Fibroblast of lung (primary cell): ENCODE results near the gene LTF. TPM values are rescaled to one million over a fixed set of nuclear protein-coding genes. Genes with fewer than 3 reads are reported as not detected.

ENCODE experiments used
- DNase-seq, 2 donors: peaks; one replicate each; pipeline versions ENCODE4 v3.0.0 to v3.0.0-alpha.2; 2010; ENCODE audit warnings: low read depth in 2 of 2
- H2AFZ ChIP-seq: 2 replicates; pipeline ENCODE4 v1.5.1; 2012; ENCODE audit warnings: low read length, control low read depth, inconsistent platforms
- H3K27ac ChIP-seq: 2 replicates; pipeline ENCODE4 v1.5.1; 2011; ENCODE audit warnings: low read length, control low read depth; ENCODE audit not compliant: insufficient read depth
- H3K27me3 ChIP-seq: 2 replicates; pipeline ENCODE4 v1.5.1; 2011; ENCODE audit warnings: mild to moderate bottlenecking, low read length; ENCODE audit not compliant: control insufficient read depth, insufficient read depth
- H3K36me3 ChIP-seq: 2 replicates; pipeline ENCODE4 v1.5.1; 2011; ENCODE audit warnings: low read length; ENCODE audit not compliant: control insufficient read depth, insufficient read depth
- H3K4me1 ChIP-seq: 2 replicates; pipeline ENCODE4 v1.5.1; 2011; ENCODE audit warnings: low read length; ENCODE audit not compliant: control insufficient read depth, insufficient read depth; ENCODE audit errors: extremely low read depth
- H3K4me2 ChIP-seq: 2 replicates; pipeline ENCODE4 v1.5.1; 2011; ENCODE audit warnings: low read length, control low read depth; ENCODE audit not compliant: insufficient read depth; ENCODE audit errors: extremely low read depth
- H3K4me3 ChIP-seq, 4 experiments: fragments of 200-600 bp in 1 of 4; sonication (generic) in 1 of 4; replicated peaks in 1 of 4; 2 replicates each; pipeline ENCODE4 v1.5.1; 2011 to 2016; ENCODE audit warnings: low read length in 4 of 4, low read depth in 3 of 4, mild to moderate bottlenecking in 3 of 4, control low read depth in 2 of 4, inconsistent platforms in 1 of 4, mixed read lengths in 1 of 4; ENCODE audit not compliant: insufficient read depth in 1 of 4; ENCODE audit errors: control extremely low read depth in 1 of 4
- H3K79me2 ChIP-seq: 2 replicates; pipeline ENCODE4 v1.5.1; 2012; ENCODE audit warnings: mild to moderate bottlenecking, low read length, inconsistent platforms; ENCODE audit not compliant: control insufficient read depth, insufficient read depth
- H3K9ac ChIP-seq: 2 replicates; pipeline ENCODE4 v1.5.1; 2011; ENCODE audit warnings: mild to moderate bottlenecking, low read length, control low read depth; ENCODE audit not compliant: insufficient read depth
- H3K9me3 ChIP-seq: 2 replicates; pipeline ENCODE4 v1.5.1; 2012; ENCODE audit warnings: low read depth, low read length; ENCODE audit not compliant: control insufficient read depth, insufficient read depth
- H4K20me1 ChIP-seq: 2 replicates; pipeline ENCODE4 v1.5.1; 2011; ENCODE audit warnings: low read length; ENCODE audit not compliant: control insufficient read depth, insufficient read depth; ENCODE audit errors: extremely low read depth
- EZH2 ChIP-seq: IDR thresholded peaks from 2 replicates; pipeline ENCODE4 v1.5.1; 2012; ENCODE audit warnings: low read length, control low read depth, mild to moderate bottlenecking; ENCODE audit errors: missing control alignments
- polyA plus RNA-seq, 2 donors: library from polyadenylated mRNA; depleted of rRNA in 1 of 2; stranded (reverse) in 1 of 2; unstranded in 1 of 2; fragments of >200 nt; gene quantifications; 2 replicates each; pipeline ENCODE4 v1.2.1, GENCODE V29; 2011 to 2012; ENCODE audit warnings: missing spikeins in 1 of 2
- total RNA-seq: library from RNA; depleted of rRNA; stranded (reverse); fragments of >200 nt; gene quantifications from 2 replicates; pipeline ENCODE4 v1.2.1, GENCODE V29; 2014
- TF ChIP-seq, protein P1 (sequence below), 2 donors: IDR thresholded peaks in 1 of 2; conservative IDR thresholded peaks in 1 of 2; 1 replicate in 1 of 2; 2 replicates in 1 of 2; pipeline ENCODE4 v1.5.1; 2011 to 2012; ENCODE audit warnings: low read length in 2 of 2, control low read depth in 1 of 2, inconsistent platforms in 1 of 2, low read depth in 1 of 2, mild to moderate bottlenecking in 1 of 2

The LTF gene
- total and polyA plus RNA-seq, 2 donors (not counting 1 experiment from before 2014, with no cell fraction given) = not detected

DNA sequence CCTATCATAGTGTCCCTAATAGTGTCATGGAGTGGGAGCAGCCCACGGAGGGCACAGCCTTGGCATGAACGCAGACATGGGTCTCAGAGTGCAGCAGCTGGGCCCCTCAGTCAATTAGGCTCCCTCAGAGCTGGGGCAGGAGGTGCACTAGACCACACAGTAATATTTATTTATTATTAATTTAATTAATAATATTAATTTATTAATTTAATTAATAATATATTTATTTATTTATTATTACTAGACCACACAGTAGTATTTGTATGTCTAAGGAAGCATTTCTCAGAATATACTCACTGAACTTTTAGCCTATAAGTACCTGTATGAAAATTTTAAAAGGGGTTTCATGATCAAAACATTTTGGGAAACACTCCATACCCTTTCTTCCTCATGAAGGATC is 63.1 kb downstream of the LTF start:
- H3K79me2 ChIP-seq = no peaks in the 10 kb centered on the region
- no peak for TF ChIP-seq EZH2
- TF ChIP-seq, protein P1, sequence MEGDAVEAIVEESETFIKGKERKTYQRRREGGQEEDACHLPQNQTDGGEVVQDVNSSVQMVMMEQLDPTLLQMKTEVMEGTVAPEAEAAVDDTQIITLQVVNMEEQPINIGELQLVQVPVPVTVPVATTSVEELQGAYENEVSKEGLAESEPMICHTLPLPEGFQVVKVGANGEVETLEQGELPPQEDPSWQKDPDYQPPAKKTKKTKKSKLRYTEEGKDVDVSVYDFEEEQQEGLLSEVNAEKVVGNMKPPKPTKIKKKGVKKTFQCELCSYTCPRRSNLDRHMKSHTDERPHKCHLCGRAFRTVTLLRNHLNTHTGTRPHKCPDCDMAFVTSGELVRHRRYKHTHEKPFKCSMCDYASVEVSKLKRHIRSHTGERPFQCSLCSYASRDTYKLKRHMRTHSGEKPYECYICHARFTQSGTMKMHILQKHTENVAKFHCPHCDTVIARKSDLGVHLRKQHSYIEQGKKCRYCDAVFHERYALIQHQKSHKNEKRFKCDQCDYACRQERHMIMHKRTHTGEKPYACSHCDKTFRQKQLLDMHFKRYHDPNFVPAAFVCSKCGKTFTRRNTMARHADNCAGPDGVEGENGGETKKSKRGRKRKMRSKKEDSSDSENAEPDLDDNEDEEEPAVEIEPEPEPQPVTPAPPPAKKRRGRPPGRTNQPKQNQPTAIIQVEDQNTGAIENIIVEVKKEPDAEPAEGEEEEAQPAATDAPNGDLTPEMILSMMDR (conservative IDR thresholded peaks at IDR 0.05 in 1 of 2, IDR thresholded peaks at IDR 0.05 in 1 of 2; ENCODE audit: low read depth in 1 of 2, low read length in 2 of 2) = no peak
- no peak overlapping the region for H3K4me2 ChIP-seq
- no peak overlapping the region for H3K27ac ChIP-seq
- H3K4me1 ChIP-seq = peaks cover 14% of the 10 kb centered on the region
- H3K36me3 ChIP-seq = no peaks in the 10 kb centered on the region
- no peaks in the 10 kb centered on the region for H3K27me3 ChIP-seq
- H4K20me1 ChIP-seq = no peaks in the 10 kb centered on the region
- H2AFZ ChIP-seq = no peak overlapping the region
- no peak overlapping the region for H3K9ac ChIP-seq
- no peak for DNase-seq
- H3K9me3 ChIP-seq = no peaks in the 10 kb centered on the region
- no peak overlapping the region for H3K4me3 ChIP-seq

DNA sequence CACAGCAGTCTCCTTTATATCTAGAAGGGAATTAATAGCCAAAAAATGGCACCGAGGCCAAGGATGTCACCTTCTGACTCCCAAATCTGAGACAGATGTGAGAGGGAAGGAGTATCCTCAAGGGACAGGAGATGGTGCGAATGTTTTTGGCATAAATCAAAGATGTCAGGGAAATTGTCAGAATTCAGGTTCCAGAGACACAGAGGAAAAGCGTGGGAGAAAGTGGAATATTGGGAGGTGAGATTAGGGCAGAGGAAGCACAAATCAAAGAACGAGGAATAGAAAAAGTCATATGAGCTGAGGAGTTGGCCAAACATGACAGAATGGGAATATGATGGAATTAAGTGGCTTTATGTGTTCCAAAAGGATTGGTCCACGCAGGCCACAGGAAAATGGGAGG is 63.9 kb downstream of the LTF start:
- H3K9ac ChIP-seq = no peak overlapping the region
- no peak for DNase-seq
- H3K9me3 ChIP-seq = no peaks in the 10 kb centered on the region
- H3K4me3 ChIP-seq = no peak overlapping the region
- no peak overlapping the region for H3K27ac ChIP-seq
- H3K27me3 ChIP-seq = no peaks in the 10 kb centered on the region
- no peaks in the 10 kb centered on the region for H4K20me1 ChIP-seq
- no peaks in the 10 kb centered on the region for H3K36me3 ChIP-seq
- no peaks in the 10 kb centered on the region for H3K79me2 ChIP-seq
- H2AFZ ChIP-seq = no peak overlapping the region
- H3K4me1 ChIP-seq = peaks cover 11% of the 10 kb centered on the region
- no peak for TF ChIP-seq EZH2
- TF ChIP-seq, protein P1 (conservative IDR thresholded peaks at IDR 0.05 in 1 of 2, IDR thresholded peaks at IDR 0.05 in 1 of 2; ENCODE audit: low read depth in 1 of 2, low read length in 2 of 2) = no peak
- H3K4me2 ChIP-seq = no peak overlapping the region

DNA sequence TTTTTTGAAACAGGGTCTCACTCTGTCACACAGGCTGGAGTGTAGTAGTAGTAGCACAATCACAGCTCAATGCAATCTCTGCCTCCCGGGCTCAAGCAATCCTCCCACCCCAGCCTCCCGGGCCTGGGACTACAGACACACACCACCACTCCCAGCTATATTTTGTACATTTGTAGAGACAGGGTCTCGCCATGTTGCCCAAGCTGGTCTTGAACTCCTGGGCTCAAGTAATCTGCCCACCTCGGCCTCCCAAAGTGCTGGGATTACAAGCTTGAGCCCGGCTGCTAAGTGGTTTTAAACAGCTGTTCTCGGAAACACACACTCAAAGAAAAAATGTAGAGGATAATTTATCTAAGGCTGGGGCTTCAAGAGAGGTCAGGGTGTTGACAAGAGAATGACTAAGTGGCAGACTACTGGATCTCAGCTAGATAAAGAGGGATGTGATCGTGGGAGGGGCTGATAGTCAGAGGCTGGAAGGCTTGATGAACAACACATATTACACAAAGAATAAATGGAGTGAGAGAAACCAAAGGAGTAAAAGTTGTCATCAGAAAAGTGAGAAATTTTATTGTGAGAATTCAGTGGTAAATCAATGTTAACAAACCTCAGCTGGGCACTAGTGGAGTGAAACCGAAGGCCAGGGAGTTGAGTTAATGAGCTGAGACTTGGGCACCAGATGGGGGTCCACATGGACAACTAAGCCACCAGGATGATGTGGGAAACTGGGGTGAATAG is 64.5 kb downstream of the LTF start:
- H2AFZ ChIP-seq = no peak overlapping the region
- no peaks in the 10 kb centered on the region for H3K27me3 ChIP-seq
- H3K79me2 ChIP-seq = no peaks in the 10 kb centered on the region
- no peaks in the 10 kb centered on the region for H3K9me3 ChIP-seq
- H3K27ac ChIP-seq = no peak overlapping the region
- peak; percentile 74 to 80 for DNase-seq
- no peak overlapping the region for H3K4me3 ChIP-seq
- no peaks in the 10 kb centered on the region for H4K20me1 ChIP-seq
- H3K4me2 ChIP-seq = no peak overlapping the region
- H3K4me1 ChIP-seq = peaks cover 9% of the 10 kb centered on the region
- H3K9ac ChIP-seq = no peak overlapping the region
- no peaks in the 10 kb centered on the region for H3K36me3 ChIP-seq
- TF ChIP-seq EZH2 = no peak
- TF ChIP-seq, protein P1 (conservative IDR thresholded peaks at IDR 0.05 in 1 of 2, IDR thresholded peaks at IDR 0.05 in 1 of 2; ENCODE audit: low read depth in 1 of 2, low read length in 2 of 2) = no peak
